Measurements from ENCODE around the gene ADAMTS16. TPM values are rescaled to one million over a fixed set of nuclear protein-coding genes. Genes with fewer than 3 reads are reported as not detected.

The ADAMTS16 gene
- total and polyA plus RNA-seq, 11 donors: 0.05 to 4.7 (median 0.16) TPM; not detected in 8

GRCh38 chr5:5189051-5189430 is 48.9 kb downstream of the ADAMTS16 start:
- DNase-seq: no peak
- intact Hi-C loops (cut with DNase I): no loop called here
- H3K36me3 ChIP-seq: no peaks in the 10 kb centered on the region
- WGBS, 4 donors: 91 to 96% (median 93%) methylated on average over 7 of the region's 7 CpGs
- no peaks in the 10 kb centered on the region for H3K9me3 ChIP-seq
- no peaks in the 10 kb centered on the region for H3K4me1 ChIP-seq
- no peak overlapping the region for H3K27ac ChIP-seq
- H3K27me3 ChIP-seq: peaks cover 0 to 6% (median 0%) of the 10 kb centered on the region in 9 donors
- TF ChIP-seq POLR2A (IDR thresholded peaks at IDR 0.05) (no peak), CTCF (IDR thresholded peaks at IDR 0.05) (no peak)
- no peak for ATAC-seq
- H3K4me3 ChIP-seq: no peak overlapping the region

GRCh38 chr5:5191906-5192305 is 51.8 kb downstream of the ADAMTS16 start:
- Histone ChIP-seq H3K4me1 (no peaks in the 10 kb centered on the region), H3K9me3 (no peaks in the 10 kb centered on the region), H3K4me3 (no peak overlapping the region), H3K36me3 (no peaks in the 10 kb centered on the region), H3K27me3 (peaks cover 0 to 6% (median 0%) of the 10 kb centered on the region in 9 donors), H3K27ac (no peak overlapping the region)
- intact Hi-C loops (cut with DNase I): no loop called here
- no peak for DNase-seq
- no peak for ATAC-seq
- TF ChIP-seq POLR2A (IDR thresholded peaks at IDR 0.05): no peak
- 88 to 96% (median 92%) methylated on average over 3 of the region's 3 CpGs for WGBS, 4 donors

- Histone ChIP-seq H3K4me3 (no peak overlapping the region), H3K4me1 (no peaks in the 10 kb centered on the region), H3K27me3 (peaks cover 0 to 6% (median 0%) of the 10 kb centered on the region in 9 donors), H3K27ac (no peak overlapping the region), H3K36me3 (no peaks in the 10 kb centered on the region), H3K9me3 (no peaks in the 10 kb centered on the region)
- TF ChIP-seq CTCF (IDR thresholded peaks at IDR 0.05): no peak
- TF ChIP-seq POLR2A (IDR thresholded peaks at IDR 0.05): no peak
- WGBS, 4 donors: 64 to 76% (median 69%) methylated on average over 2 of the region's 2 CpGs
- intact Hi-C loops (cut with DNase I): no loop called here
- DNase-seq: no peak
- no peak for ATAC-seq
Measured at GRCh38 chr5:5192681-5193080, 52.6 kb downstream of the ADAMTS16 start.

GRCh38 chr5:5195128-5195918 is 55.2 kb downstream of the ADAMTS16 start:
- Histone ChIP-seq H3K9me3 (no peaks in the 10 kb centered on the region), H3K4me1 (no peaks in the 10 kb centered on the region), H3K4me3 (no peak overlapping the region), H3K36me3 (no peaks in the 10 kb centered on the region), H3K27ac (no peak overlapping the region), H3K27me3 (peaks cover 0 to 5% (median 0%) of the 10 kb centered on the region in 9 donors)
- WGBS, 4 donors: 88 to 91% (median 90%) methylated on average over 4 of the region's 4 CpGs
- DNase-seq: no peak
- intact Hi-C loops (cut with DNase I): no loop called here
- TF ChIP-seq CTCF (IDR thresholded peaks at IDR 0.05) (no peak), POLR2A (IDR thresholded peaks at IDR 0.05) (no peak)
- no peak for ATAC-seq
